GM12873 (cell line): Measurements from ENCODE around the gene KCNMA1.

Experiments used
- TF ChIP-seq, protein P1 (sequence below): IDR thresholded peaks from 2 replicates; pipeline ENCODE4 v1.5.1; 2012; ENCODE audit warnings: low read depth, mild to moderate bottlenecking, moderate library complexity, low read length, control low read depth; ENCODE audit not compliant: insufficient read depth; ENCODE audit errors: missing control alignments

Gene KCNMA1

DNA sequence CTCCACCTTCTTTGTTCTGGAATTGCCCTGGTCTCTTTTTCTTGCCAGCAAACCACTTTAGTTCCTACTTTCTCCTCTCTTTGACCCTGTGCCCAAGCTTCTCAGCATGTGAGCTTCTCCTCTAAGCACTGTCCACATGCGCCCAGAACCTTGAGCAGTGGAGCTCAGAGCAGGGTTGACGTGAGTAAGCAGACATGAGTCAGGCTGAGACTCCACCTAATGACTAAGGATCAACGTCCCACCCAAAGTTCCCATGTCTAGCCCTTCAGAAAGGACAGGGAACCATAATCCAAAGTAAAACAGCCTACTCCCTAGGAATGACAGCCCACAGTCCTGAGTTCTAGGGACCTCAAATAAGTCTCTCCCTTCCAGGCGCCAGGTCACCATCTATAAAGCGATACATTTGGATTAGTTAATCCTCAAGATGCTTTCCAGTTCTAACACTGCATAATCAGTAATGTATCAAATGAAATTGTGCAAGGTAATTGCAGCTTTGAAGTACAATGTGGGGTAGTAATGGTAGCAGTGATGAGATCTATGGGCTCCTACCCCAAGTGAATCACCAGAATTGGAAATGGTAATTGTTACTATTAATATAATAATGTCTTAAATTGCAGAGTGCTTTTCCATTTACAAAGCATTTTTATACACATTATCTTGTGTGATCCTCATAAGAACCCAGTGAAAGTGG is 44.5 kb downstream of the KCNMA1 start:
- TF ChIP-seq, protein P1, sequence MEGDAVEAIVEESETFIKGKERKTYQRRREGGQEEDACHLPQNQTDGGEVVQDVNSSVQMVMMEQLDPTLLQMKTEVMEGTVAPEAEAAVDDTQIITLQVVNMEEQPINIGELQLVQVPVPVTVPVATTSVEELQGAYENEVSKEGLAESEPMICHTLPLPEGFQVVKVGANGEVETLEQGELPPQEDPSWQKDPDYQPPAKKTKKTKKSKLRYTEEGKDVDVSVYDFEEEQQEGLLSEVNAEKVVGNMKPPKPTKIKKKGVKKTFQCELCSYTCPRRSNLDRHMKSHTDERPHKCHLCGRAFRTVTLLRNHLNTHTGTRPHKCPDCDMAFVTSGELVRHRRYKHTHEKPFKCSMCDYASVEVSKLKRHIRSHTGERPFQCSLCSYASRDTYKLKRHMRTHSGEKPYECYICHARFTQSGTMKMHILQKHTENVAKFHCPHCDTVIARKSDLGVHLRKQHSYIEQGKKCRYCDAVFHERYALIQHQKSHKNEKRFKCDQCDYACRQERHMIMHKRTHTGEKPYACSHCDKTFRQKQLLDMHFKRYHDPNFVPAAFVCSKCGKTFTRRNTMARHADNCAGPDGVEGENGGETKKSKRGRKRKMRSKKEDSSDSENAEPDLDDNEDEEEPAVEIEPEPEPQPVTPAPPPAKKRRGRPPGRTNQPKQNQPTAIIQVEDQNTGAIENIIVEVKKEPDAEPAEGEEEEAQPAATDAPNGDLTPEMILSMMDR, result no peak

DNA sequence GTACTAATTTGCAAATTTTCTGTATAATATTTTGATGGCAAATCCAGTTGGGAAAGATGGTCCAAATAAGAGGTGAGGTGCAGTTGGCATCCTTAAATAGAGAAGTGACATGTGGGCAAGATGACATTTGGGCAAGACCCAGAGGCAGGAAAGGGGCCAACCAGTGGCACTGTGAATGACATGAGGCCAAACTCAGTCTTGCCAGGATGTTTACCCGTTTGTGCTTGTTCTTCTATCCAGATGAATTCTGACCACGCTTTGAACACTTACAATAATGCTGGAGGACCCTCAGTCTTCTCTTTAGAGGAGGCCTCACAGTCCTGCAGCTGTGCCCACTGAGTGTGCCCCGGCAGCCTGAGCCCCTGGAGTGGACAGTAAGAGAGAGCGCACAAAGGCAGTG is 45.1 kb downstream of the KCNMA1 start:
- TF ChIP-seq, protein P1, result no peak

- TF ChIP-seq, protein P1, result no peak
Observed at GRCh38 chr10:77591238-77591880, 46.2 kb downstream of the KCNMA1 start.

- TF ChIP-seq, protein P1, result no peak
Observed at GRCh38 chr10:77590344-77591237, 47.0 kb downstream of the KCNMA1 start.

- TF ChIP-seq, protein P1, result no peak
Observed at GRCh38 chr10:77588886-77589285, 48.7 kb downstream of the KCNMA1 start.

DNA sequence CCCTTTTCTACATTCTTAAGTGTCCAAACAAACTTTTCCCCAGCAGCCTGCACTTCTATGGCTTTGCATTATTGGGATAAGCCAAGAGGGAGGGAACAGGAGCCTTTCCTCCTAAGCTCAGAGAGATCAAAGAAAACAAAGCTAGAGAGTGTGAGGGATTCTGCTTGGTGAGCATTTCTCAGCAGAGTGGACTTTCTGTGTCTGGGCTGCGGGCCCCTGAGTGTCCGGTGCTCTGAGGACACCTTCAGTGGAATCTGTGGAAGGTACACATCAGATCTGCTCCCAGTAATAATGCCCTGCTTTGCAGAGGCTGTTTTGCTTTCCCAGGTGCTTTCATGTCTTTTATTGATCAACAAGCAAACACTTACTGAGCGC is 50.2 kb downstream of the KCNMA1 start:
- TF ChIP-seq, protein P1, result no peak
